GM23248 (cell line): Measurements from ENCODE around the gene EXOC1.

ENCODE experiments used
- EZH2 ChIP-seq: fragments of 200-600 bp; sonication (generic); IDR thresholded peaks from 2 replicates; pipeline ENCODE4 v1.6.1; 2018; ENCODE audit warnings: antibody characterized with exemption, mild to moderate bottlenecking; ENCODE audit not compliant: insufficient read depth, poor library complexity, severe bottlenecking
- EZH2phosphoT487 ChIP-seq: fragments of 200-600 bp; sonication (generic); IDR thresholded peaks from 2 replicates; pipeline ENCODE4 v1.6.1; 2018; ENCODE audit warnings: antibody characterized with exemption, moderate library complexity, mild to moderate bottlenecking, low read depth; ENCODE audit not compliant: insufficient read depth

DNA sequence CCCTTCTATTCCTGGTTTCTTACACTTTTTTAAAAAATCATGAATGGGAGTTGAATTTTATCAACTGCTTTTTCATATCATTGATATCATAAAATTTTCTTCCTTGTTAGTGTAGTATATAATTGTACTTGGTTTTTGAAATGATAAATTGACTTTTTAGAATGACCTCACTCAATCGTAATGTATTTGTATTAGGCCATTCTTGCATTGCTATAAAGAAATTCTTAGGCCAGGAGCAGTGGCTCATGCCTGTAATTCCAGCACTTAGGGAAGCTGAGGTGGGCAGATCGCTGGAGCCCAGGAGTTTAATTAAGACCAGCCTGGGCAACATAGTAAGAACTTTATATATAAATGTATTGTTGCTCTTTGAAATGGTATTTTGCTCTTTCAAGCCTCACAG lies 6.3 kb downstream of the EXOC1 start:
- TF ChIP-seq EZH2 (no peak), EZH2phosphoT487 (no peak)
